Ascending aorta (tissue), 2 donors: ENCODE measurements around the gene SULT2B1. TPM values are rescaled to one million over a fixed set of nuclear protein-coding genes. Genes with fewer than 3 reads are reported as not detected.

Experiments
- DNase-seq, 2 donors: peaks; one replicate each; pipeline ENCODE4 v3.0.0-alpha.2; 2019; ENCODE audit warnings: low spot score in 2 of 2
- H3K27ac ChIP-seq, 2 donors: fragments of 200-600 bp; sonication (generic); one replicate each; pipeline ENCODE4 v1.5.1; 2016 to 2017; ENCODE audit warnings: mild to moderate bottlenecking in 1 of 2
- H3K27me3 ChIP-seq: fragments of 200-600 bp; sonication (generic); one replicate; pipeline ENCODE4 v1.5.1; 2017
- H3K36me3 ChIP-seq, 2 donors: fragments of 200-600 bp; sonication (generic); one replicate each; pipeline ENCODE4 v1.5.1; 2016
- H3K4me1 ChIP-seq, 2 donors: fragments of 200-600 bp; sonication (generic); one replicate each; pipeline ENCODE4 v1.5.1; 2016 to 2017; ENCODE audit warnings: mild to moderate bottlenecking in 1 of 2
- H3K4me3 ChIP-seq, 2 donors: fragments of 200-600 bp; sonication (generic); one replicate each; pipeline ENCODE4 v1.5.1; 2016 to 2017; ENCODE audit warnings: mild to moderate bottlenecking in 1 of 2
- H3K9me3 ChIP-seq, 2 donors: fragments of 200-600 bp; sonication (generic); one replicate each; pipeline ENCODE4 v1.5.1; 2016
- intact Hi-C: fragments of 100-400 bp; cut with DNase I; formaldehyde crosslinking; loops from one replicate; pipeline ENCODE4 v1.15.1; 2023
- total RNA-seq: library from RNA; depleted of rRNA; stranded (reverse); fragments of >200 nt; gene quantifications from one replicate; pipeline ENCODE4 v1.1.0, GENCODE V29; 2016
- TF ChIP-seq, protein P1 (sequence below), 3 experiments: fragments of 200-600 bp in 2 of 3; fragments of 450-650 bp in 1 of 3; sonication (generic) in 2 of 3; IDR thresholded peaks; one replicate each; pipeline ENCODE4 v1.5.1; 2016 to 2019; ENCODE audit warnings: antibody characterized with exemption in 3 of 3, mild to moderate bottlenecking in 1 of 3, moderate library complexity in 1 of 3

SULT2B1 gene
- total RNA-seq, 1 donor from 2014 or later: not detected

DNA sequence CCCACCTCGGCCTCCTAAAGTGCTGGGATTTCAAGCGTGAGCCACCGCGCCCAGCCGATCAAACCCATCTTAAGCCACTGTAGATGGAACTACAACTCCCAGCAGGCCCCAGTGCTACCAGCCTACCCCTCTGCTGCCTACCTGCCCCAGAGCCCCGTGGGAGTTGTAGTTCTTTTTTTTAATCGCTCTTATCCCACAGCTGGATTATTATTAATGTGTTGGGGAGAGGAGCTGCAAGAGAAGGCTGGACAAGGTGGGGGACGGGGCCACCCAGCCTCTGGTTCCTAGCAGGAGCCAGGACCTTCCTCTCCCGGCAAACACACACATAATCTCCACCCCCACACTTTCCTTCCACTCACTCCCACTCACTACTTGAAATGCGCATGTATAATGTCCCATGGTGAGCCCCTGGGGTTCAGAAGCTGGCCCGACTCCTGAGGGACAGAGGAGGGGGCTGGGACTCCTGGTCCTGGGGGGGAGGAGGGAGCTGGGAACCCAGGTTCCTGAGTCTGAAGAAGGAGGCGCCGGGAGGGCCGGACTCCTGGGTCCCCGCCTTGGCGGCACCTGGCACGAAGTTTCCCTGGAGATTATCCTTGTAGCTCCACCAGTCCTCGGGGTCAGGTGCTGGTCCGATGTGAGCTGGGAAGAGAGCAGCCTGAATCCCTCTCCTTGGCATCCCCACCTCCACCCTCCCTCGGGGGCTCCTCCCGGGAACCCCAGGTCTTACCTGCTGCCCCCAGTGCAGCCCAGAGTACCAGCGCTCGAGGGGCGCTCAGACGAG is 93.1 kb downstream of the SULT2B1 start:
- H3K4me3 ChIP-seq: peak overlapping the region; percentile 55 to 76
- intact Hi-C loops: loop anchor here (5.0 to 10.0 kb wide), 2 partner anchors 92 to 140 kb away; no protein-coding TSS in a partner anchor
- peak in 1 of 2 donors; percentile 91 for DNase-seq

DNA sequence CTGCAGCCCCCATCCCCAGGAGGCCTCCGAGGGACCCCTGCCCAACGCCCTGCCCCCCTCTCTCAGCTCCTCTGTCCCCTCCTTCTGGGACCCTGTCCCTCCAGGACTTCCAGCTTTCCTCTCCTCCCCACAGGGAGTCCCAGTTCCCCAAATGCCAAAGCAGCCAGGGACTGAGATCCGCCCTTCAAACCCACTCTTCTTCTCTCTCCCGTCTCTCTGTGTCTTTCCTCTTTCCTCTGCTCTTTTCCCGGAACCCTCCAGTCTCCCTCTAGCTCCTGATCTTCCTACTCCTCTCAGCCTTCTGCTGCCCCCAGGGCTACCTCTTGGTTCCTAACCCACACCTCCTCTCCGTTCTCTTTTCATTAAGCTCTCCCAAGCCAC is 93.6 kb downstream of the SULT2B1 start:
- Histone ChIP-seq H3K4me3 (peak overlapping the region; percentile 55 to 76), H3K9me3 (no peaks in the 10 kb centered on the region), H3K27ac (peak overlapping the region; percentile 82 to 95), H3K36me3 (no peaks in the 10 kb centered on the region), H3K27me3 (no peaks in the 10 kb centered on the region), H3K4me1 (peaks cover 0 to 21% of the 10 kb centered on the region in 2 donors)
- intact Hi-C loops: loop anchor here (5.0 to 10.0 kb wide), 2 partner anchors 92 to 139 kb away; no protein-coding TSS in a partner anchor
- DNase-seq: no peak
- TF ChIP-seq, protein P1, sequence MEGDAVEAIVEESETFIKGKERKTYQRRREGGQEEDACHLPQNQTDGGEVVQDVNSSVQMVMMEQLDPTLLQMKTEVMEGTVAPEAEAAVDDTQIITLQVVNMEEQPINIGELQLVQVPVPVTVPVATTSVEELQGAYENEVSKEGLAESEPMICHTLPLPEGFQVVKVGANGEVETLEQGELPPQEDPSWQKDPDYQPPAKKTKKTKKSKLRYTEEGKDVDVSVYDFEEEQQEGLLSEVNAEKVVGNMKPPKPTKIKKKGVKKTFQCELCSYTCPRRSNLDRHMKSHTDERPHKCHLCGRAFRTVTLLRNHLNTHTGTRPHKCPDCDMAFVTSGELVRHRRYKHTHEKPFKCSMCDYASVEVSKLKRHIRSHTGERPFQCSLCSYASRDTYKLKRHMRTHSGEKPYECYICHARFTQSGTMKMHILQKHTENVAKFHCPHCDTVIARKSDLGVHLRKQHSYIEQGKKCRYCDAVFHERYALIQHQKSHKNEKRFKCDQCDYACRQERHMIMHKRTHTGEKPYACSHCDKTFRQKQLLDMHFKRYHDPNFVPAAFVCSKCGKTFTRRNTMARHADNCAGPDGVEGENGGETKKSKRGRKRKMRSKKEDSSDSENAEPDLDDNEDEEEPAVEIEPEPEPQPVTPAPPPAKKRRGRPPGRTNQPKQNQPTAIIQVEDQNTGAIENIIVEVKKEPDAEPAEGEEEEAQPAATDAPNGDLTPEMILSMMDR (IDR thresholded peaks at IDR 0.05): no peak

More for the DNA sequence above, 93.1 kb downstream of the SULT2B1 start:
- Histone ChIP-seq H3K27me3 (no peaks in the 10 kb centered on the region), H3K36me3 (no peaks in the 10 kb centered on the region), H3K9me3 (no peaks in the 10 kb centered on the region), H3K27ac (peak overlapping the region; percentile 82 to 95), H3K4me1 (peaks cover 0 to 21% of the 10 kb centered on the region in 2 donors)
- TF ChIP-seq, protein P1 (IDR thresholded peaks at IDR 0.05): no peak

GRCh38 chr19:48646001-48646721 is 94.2 kb downstream of the SULT2B1 start, which contains the start of gene CA11:
CA11 (minus strand) TSS chr19:48646187; CDS start chr19:48645632, 555 bp downstream.
- DNase-seq: peak; percentile 58 to 94
- Histone ChIP-seq H3K27me3 (no peaks in the 10 kb centered on the region), H3K9me3 (no peaks in the 10 kb centered on the region), H3K27ac (peak within 1 kb of the TSS; percentile 82 to 95), H3K36me3 (no peaks in the 10 kb centered on the region), H3K4me3 (peak within 1 kb of the TSS; percentile 55 to 76), H3K4me1 (peaks cover 0 to 21% of the 10 kb centered on the region in 2 donors)
- TF ChIP-seq, protein P1 (IDR thresholded peaks at IDR 0.05): peak; percentile 91 to 98 (median 96)
- intact Hi-C loops: loop anchor here (1.0 to 10.0 kb wide), 5 partner anchors 29 to 191 kb away; partner anchors contain the start of gene HSD17B14

- Histone ChIP-seq H3K27me3 (no peaks in the 10 kb centered on the region), H3K36me3 (no peaks in the 10 kb centered on the region), H3K27ac (peak overlapping the region; percentile 82 to 95), H3K4me3 (peak overlapping the region; percentile 55 to 76), H3K9me3 (no peaks in the 10 kb centered on the region), H3K4me1 (peaks cover 0 to 21% of the 10 kb centered on the region in 2 donors)
- TF ChIP-seq, protein P1 (IDR thresholded peaks at IDR 0.05): no peak
- intact Hi-C loops: loop anchor here (1.0 to 10.0 kb wide), 5 partner anchors 29 to 190 kb away; partner anchors contain the start of gene HSD17B14
- DNase-seq: no peak
Observed at GRCh38 chr19:48646722-48647216, 94.8 kb downstream of the SULT2B1 start.

GRCh38 chr19:48648134-48648533 is 96.2 kb downstream of the SULT2B1 start:
- intact Hi-C loops: loop anchor here (5.0 to 10.0 kb wide), 2 partner anchors 89 to 137 kb away; no protein-coding TSS in a partner anchor
- H3K4me1 ChIP-seq: peaks cover 0 to 21% of the 10 kb centered on the region in 2 donors
- H3K27me3 ChIP-seq: no peaks in the 10 kb centered on the region
- no peaks in the 10 kb centered on the region for H3K36me3 ChIP-seq
- DNase-seq: no peak
- no peak overlapping the region for H3K27ac ChIP-seq
- H3K9me3 ChIP-seq: no peaks in the 10 kb centered on the region
- TF ChIP-seq, protein P1 (IDR thresholded peaks at IDR 0.05): no peak
- no peak overlapping the region for H3K4me3 ChIP-seq
